ENCODE data around the gene CCDC30.

The CCDC30 gene

GRCh38 chr1:42420911-42421585 lies 42.0 kb upstream of the CCDC30 start:
- H3K4me3 ChIP-seq (ENCODE audit: low read depth, low read length): no peak overlapping the region
- TF ChIP-seq POLR2A (IDR thresholded peaks at IDR 0.05; ENCODE audit: extremely low read depth, insufficient read length): no peak
- no peak for TF ChIP-seq MYC (IDR thresholded peaks at IDR 0.05; ENCODE audit: low read depth, low read length)
- no peak for TF ChIP-seq CTCF (IDR thresholded peaks at IDR 0.05; ENCODE audit: low read depth, low read length)
- no peak for TF ChIP-seq MAX (IDR thresholded peaks at IDR 0.05; ENCODE audit: low read depth, low read length)
- DNase-seq (ENCODE audit: low read depth): no peak

GRCh38 chr1:42422737-42423136 lies 40.3 kb upstream of the CCDC30 start:
- no peak for DNase-seq (ENCODE audit: low read depth)
- no peak overlapping the region for H3K4me3 ChIP-seq (ENCODE audit: low read depth, low read length)
- no peak for TF ChIP-seq POLR2A (IDR thresholded peaks at IDR 0.05; ENCODE audit: extremely low read depth, insufficient read length)

DNA sequence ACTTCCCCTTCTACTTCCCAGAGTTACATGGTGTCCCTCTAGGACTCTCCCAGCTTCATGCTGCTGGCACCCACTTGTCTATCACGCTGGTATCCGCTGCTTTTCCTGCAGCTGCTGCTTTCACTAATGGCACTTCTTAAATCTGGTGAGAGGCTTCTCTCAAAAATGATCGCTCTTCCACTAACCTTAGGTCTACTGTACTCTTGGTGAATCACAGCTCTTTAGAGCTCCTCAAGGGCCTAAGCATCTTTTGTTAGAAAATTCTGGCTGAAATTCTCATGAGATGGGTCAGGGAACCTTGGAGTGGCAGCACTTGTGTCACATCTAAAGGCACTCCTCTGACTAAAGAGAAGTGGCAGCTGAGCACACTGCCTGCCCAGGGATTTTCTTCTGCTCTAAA lies 39.4 kb upstream of the CCDC30 start:
- H3K4me3 ChIP-seq (ENCODE audit: low read depth, low read length): no peak overlapping the region
- DNase-seq (ENCODE audit: low read depth): no peak
- no peak for TF ChIP-seq CTCF (IDR thresholded peaks at IDR 0.05; ENCODE audit: low read depth, low read length)
- no peak for TF ChIP-seq MAX (IDR thresholded peaks at IDR 0.05; ENCODE audit: low read depth, low read length)
- TF ChIP-seq MYC (IDR thresholded peaks at IDR 0.05; ENCODE audit: low read depth, low read length): no peak
- no peak for TF ChIP-seq POLR2A (IDR thresholded peaks at IDR 0.05; ENCODE audit: extremely low read depth, insufficient read length)

DNA sequence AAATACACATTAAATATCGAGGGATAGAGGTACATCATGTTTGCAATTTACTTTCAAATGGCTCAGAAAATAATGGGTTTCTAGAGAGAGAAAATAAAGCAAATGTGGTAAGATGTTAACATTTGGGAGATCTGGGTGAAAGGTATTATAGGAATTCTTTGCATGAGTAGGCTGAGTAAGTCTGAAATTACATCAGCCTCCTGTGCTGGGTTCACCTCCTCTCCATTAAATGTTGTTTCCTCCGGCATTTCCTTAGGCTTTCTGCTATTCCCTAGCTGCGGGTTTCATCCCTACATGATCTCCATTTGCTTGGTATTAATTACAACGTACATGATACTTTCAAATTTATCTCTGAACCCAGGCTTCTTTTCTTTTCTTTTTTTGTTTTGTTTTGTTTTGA lies 38.9 kb upstream of the CCDC30 start:
- H3K4me3 ChIP-seq (ENCODE audit: low read depth, low read length): no peak overlapping the region
- no peak for TF ChIP-seq MAX (IDR thresholded peaks at IDR 0.05; ENCODE audit: low read depth, low read length)
- TF ChIP-seq MYC (IDR thresholded peaks at IDR 0.05; ENCODE audit: low read depth, low read length): no peak
- no peak for TF ChIP-seq POLR2A (IDR thresholded peaks at IDR 0.05; ENCODE audit: extremely low read depth, insufficient read length)
- no peak for TF ChIP-seq CTCF (IDR thresholded peaks at IDR 0.05; ENCODE audit: low read depth, low read length)
- DNase-seq (ENCODE audit: low read depth): no peak

- no peak for TF ChIP-seq MYC (IDR thresholded peaks at IDR 0.05; ENCODE audit: low read depth, low read length)
- no peak for TF ChIP-seq MAX (IDR thresholded peaks at IDR 0.05; ENCODE audit: low read depth, low read length)
Observed at GRCh38 chr1:42427240-42427639, 35.8 kb upstream of the CCDC30 start.

DNA sequence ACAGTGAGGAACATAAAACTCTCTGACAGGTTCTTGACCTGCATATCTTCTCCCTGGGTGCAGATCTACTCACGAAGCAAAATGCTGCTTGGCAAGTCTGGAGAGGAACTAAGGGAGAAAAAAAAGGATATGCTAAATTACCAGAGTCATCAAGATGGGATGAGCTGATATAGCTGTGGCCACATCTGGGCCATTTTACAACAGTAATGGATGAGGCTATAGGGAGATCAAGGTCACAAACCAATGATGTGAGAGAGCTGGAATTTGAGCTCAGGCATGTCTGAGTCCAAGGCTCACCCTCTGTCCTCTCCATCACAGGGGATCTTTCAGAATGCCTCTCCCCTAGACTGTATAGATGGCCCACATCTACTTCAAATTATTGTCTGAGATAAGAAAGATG lies 33.5 kb upstream of the CCDC30 start:
- no peak for DNase-seq (ENCODE audit: low read depth)
- H3K4me3 ChIP-seq (ENCODE audit: low read depth, low read length): no peak overlapping the region
- TF ChIP-seq MYC (IDR thresholded peaks at IDR 0.05; ENCODE audit: low read depth, low read length) (no peak), MAX (IDR thresholded peaks at IDR 0.05; ENCODE audit: low read depth, low read length) (no peak), CTCF (IDR thresholded peaks at IDR 0.05; ENCODE audit: low read depth, low read length) (no peak), POLR2A (IDR thresholded peaks at IDR 0.05; ENCODE audit: extremely low read depth, insufficient read length) (no peak)

More at GRCh38 chr1:42427240-42427639, 35.8 kb upstream of the CCDC30 start:
- H3K4me3 ChIP-seq (ENCODE audit: low read depth, low read length): no peak overlapping the region
- no peak for DNase-seq (ENCODE audit: low read depth)
